Activated CD4-positive, alpha-beta memory T cell treated with anti-CD3 and anti-CD28 coated beads for 36 hours (primary cell): ENCODE data around the gene HSCB. TPM values are rescaled to one million over a fixed set of nuclear protein-coding genes. Genes with fewer than 3 reads are reported as not detected.
"Not testable (repeated sequence)": the region's sequence is repeated elsewhere in the genome, so short reads cannot be mapped to it uniquely, and the experiment has no call there.

Experiments
- CTCF ChIA-PET: fragments of 350-600 bp; sonication (Branson Sonifier 250); formaldehyde crosslinking; loops from one replicate; lab custom pipeline; 2021; ENCODE audit warnings: antibody characterized with exemption, inconsistent platforms; lab: Charles Lee
- POLR2A ChIA-PET: fragments of 350-600 bp; sonication (Branson Sonifier 250); formaldehyde crosslinking; loops from one replicate; lab custom pipeline; 2021; ENCODE audit warnings: antibody characterized with exemption; lab: Charles Lee
- DNase-seq: peaks from one replicate; pipeline ENCODE4 v3.0.0-alpha.2; 2020
- H3K27ac Mint-ChIP-seq: one replicate; pipeline ENCODE4 v1.8.0; 2021; ENCODE audit warnings: mixed read lengths
- H3K27me3 Mint-ChIP-seq: one replicate; pipeline ENCODE4 v1.8.0; 2021; ENCODE audit warnings: mixed read lengths
- H3K36me3 Mint-ChIP-seq: one replicate; pipeline ENCODE4 v1.8.0; 2021; ENCODE audit warnings: mixed read lengths
- H3K4me1 Mint-ChIP-seq: one replicate; pipeline ENCODE4 v1.8.0; 2021; ENCODE audit warnings: low read depth, mixed read lengths
- H3K4me3 Mint-ChIP-seq: one replicate; pipeline ENCODE4 v1.8.0; 2021; ENCODE audit warnings: mild to moderate bottlenecking, mixed read lengths
- H3K9me3 Mint-ChIP-seq: one replicate; pipeline ENCODE4 v1.8.0; 2021; ENCODE audit warnings: mixed read lengths
- intact Hi-C: fragments of 100-400 bp; cut with micrococcal nuclease; formaldehyde crosslinking; loops from one replicate; pipeline ENCODE4 v1.15.1; 2023
- total RNA-seq, 2 experiments: library from RNA; stranded (reverse); gene quantifications; one replicate each; pipeline ENCODE4 v1.2.3, GENCODE V29; 2021

The HSCB gene
- total RNA-seq, 2 experiments from 2014 or later = 16.5 to 18.1 TPM

- CTCF ChIA-PET = no interaction called here
- peaks cover 25% of the 10 kb centered on the region for H3K36me3 Mint-ChIP-seq
- peaks cover 6% of the 10 kb centered on the region for H3K4me1 Mint-ChIP-seq
- no peak for DNase-seq
- no peak overlapping the region for H3K27ac Mint-ChIP-seq
- intact Hi-C loops = no loop called here
- no peaks in the 10 kb centered on the region for H3K27me3 Mint-ChIP-seq
- POLR2A ChIA-PET = no interaction called here
- no peak overlapping the region for H3K4me3 Mint-ChIP-seq
- no peaks in the 10 kb centered on the region for H3K9me3 Mint-ChIP-seq
Measured at GRCh38 chr22:28716686-28717085, 25.2 kb upstream of the HSCB start.

GRCh38 chr22:28718044-28718443 is 23.8 kb upstream of the HSCB start:
- Mint-ChIP-seq H3K9me3 (no peaks in the 10 kb centered on the region), H3K27ac (no peak overlapping the region), H3K4me3 (no peak overlapping the region), H3K27me3 (no peaks in the 10 kb centered on the region), H3K36me3 (peaks cover 22% of the 10 kb centered on the region), H3K4me1 (peaks cover 6% of the 10 kb centered on the region)
- ChIA-PET POLR2A (no interaction called here), CTCF (no interaction called here)
- intact Hi-C loops = no loop called here
- DNase-seq = no peak

GRCh38 chr22:28728002-28728401 is 13.8 kb upstream of the HSCB start:
- intact Hi-C loops = no loop called here
- ChIA-PET CTCF (no interaction called here), POLR2A (no interaction called here)
- Mint-ChIP-seq H3K4me1 (no peaks in the 10 kb centered on the region), H3K27me3 (no peaks in the 10 kb centered on the region), H3K36me3 (peaks cover 22% of the 10 kb centered on the region), H3K9me3 (no peaks in the 10 kb centered on the region), H3K4me3 (no peak overlapping the region), H3K27ac (no peak overlapping the region)
- DNase-seq = no peak

- DNase-seq = no peak
- intact Hi-C loops = no loop called here
- CTCF ChIA-PET = no interaction called here
- POLR2A ChIA-PET = interaction anchor here (0.6 kb wide), 1 partner anchor 13 kb away, joined by 3 read pairs; the partner anchor contains the start of genes CHEK2 and HSCB
- H3K4me3 Mint-ChIP-seq = no peak overlapping the region
- H3K9me3 Mint-ChIP-seq = no peaks in the 10 kb centered on the region
- H3K36me3 Mint-ChIP-seq = peaks cover 23% of the 10 kb centered on the region
- H3K4me1 Mint-ChIP-seq = no peaks in the 10 kb centered on the region
- H3K27ac Mint-ChIP-seq = no peak overlapping the region
- H3K27me3 Mint-ChIP-seq = no peaks in the 10 kb centered on the region
Measured at GRCh38 chr22:28728621-28729313, 13.1 kb upstream of the HSCB start.

- ChIA-PET POLR2A (no interaction called here), CTCF (no interaction called here)
- peaks cover 18% of the 10 kb centered on the region for H3K36me3 Mint-ChIP-seq
- H3K27ac Mint-ChIP-seq = no peak overlapping the region
- H3K4me3 Mint-ChIP-seq = no peak overlapping the region
- no peaks in the 10 kb centered on the region for H3K4me1 Mint-ChIP-seq
- H3K27me3 Mint-ChIP-seq = no peaks in the 10 kb centered on the region
- intact Hi-C loops = no loop called here
- no peak for DNase-seq
- no peaks in the 10 kb centered on the region for H3K9me3 Mint-ChIP-seq
Measured at GRCh38 chr22:28730179-28730578, 11.7 kb upstream of the HSCB start.

- ChIA-PET CTCF (no interaction called here), POLR2A (no interaction called here)
- H3K4me3 Mint-ChIP-seq = no peak overlapping the region
- H3K27ac Mint-ChIP-seq = no peak overlapping the region
- peaks cover 6% of the 10 kb centered on the region for H3K4me1 Mint-ChIP-seq
- no peaks in the 10 kb centered on the region for H3K9me3 Mint-ChIP-seq
- no peak for DNase-seq
- peaks cover 10% of the 10 kb centered on the region for H3K36me3 Mint-ChIP-seq
- intact Hi-C loops = no loop called here
- H3K27me3 Mint-ChIP-seq = no peaks in the 10 kb centered on the region
Measured at GRCh38 chr22:28734393-28734792, 7.4 kb upstream of the HSCB start.

- H3K4me1 Mint-ChIP-seq = peaks cover 15% of the 10 kb centered on the region
- intact Hi-C loops = no loop called here
- peaks cover 10% of the 10 kb centered on the region for H3K36me3 Mint-ChIP-seq
- H3K27me3 Mint-ChIP-seq = no peaks in the 10 kb centered on the region
- no peak overlapping the region for H3K4me3 Mint-ChIP-seq
- DNase-seq = no peak
- H3K27ac Mint-ChIP-seq = no peak overlapping the region
- no peaks in the 10 kb centered on the region for H3K9me3 Mint-ChIP-seq
- POLR2A ChIA-PET = no interaction called here
- CTCF ChIA-PET = interaction anchor here (1.6 kb wide), 1 partner anchor 37 kb away, joined by 4 read pairs; the partner anchor contains the start of gene CCDC117
Measured at GRCh38 chr22:28736301-28737155, 5.3 kb upstream of the HSCB start.

GRCh38 chr22:28737701-28738100 is 4.1 kb upstream of the HSCB start:
- DNase-seq = no peak
- H3K27me3 Mint-ChIP-seq = no peaks in the 10 kb centered on the region
- peaks cover 9% of the 10 kb centered on the region for H3K36me3 Mint-ChIP-seq
- ChIA-PET CTCF (interaction anchor here (1.6 kb wide), 1 partner anchor 35 kb away, joined by 4 read pairs; the partner anchor contains the start of gene CCDC117), POLR2A (no interaction called here)
- H3K27ac Mint-ChIP-seq = no peak overlapping the region
- intact Hi-C loops = no loop called here
- no peaks in the 10 kb centered on the region for H3K9me3 Mint-ChIP-seq
- no peak overlapping the region for H3K4me3 Mint-ChIP-seq
- peaks cover 19% of the 10 kb centered on the region for H3K4me1 Mint-ChIP-seq

- H3K36me3 Mint-ChIP-seq, H3K27ac Mint-ChIP-seq, H3K9me3 Mint-ChIP-seq, intact Hi-C loops, CTCF ChIA-PET, POLR2A ChIA-PET, H3K27me3 Mint-ChIP-seq, DNase-seq, H3K4me3 Mint-ChIP-seq: not testable (repeated sequence)
- peaks cover 31% of the 10 kb centered on the region for H3K4me1 Mint-ChIP-seq
Measured at GRCh38 chr22:28738876-28739275, 3.0 kb upstream of the HSCB start.

- Mint-ChIP-seq H3K27me3 (no peaks in the 10 kb centered on the region), H3K4me3 (peak overlapping the region; percentile 87), H3K9me3 (no peaks in the 10 kb centered on the region), H3K4me1 (peaks cover 31% of the 10 kb centered on the region), H3K36me3 (peaks cover 24% of the 10 kb centered on the region), H3K27ac (peak overlapping the region; percentile 84)
- ChIA-PET CTCF (interaction anchor here (0.8 kb wide), 1 partner anchor 31 kb away, joined by 4 read pairs; the partner anchor contains the start of gene CCDC117), POLR2A (interaction anchor here (1.2 to 1.7 kb wide), 4 partner anchors 13 to 73 kb away, joined by 3 to 21 read pairs (median 4); partner anchors contain the start of gene XBP1)
- intact Hi-C loops = loop anchor here (1.0 to 5.0 kb wide), 4 partner anchors 69 to 1026 kb away; partner anchors contain the start of genes PITPNB, UQCR10 and ZMAT5
- DNase-seq = no peak
Measured at GRCh38 chr22:28741200-28741784, 547 bp upstream of the HSCB start.

GRCh38 chr22:28742562-28742962 is 723 bp downstream of the HSCB start:
- Mint-ChIP-seq H3K36me3 (peaks cover 30% of the 10 kb centered on the region), H3K4me3 (peak overlapping the region; percentile 87), H3K9me3 (no peaks in the 10 kb centered on the region), H3K27ac (peak overlapping the region; percentile 84), H3K27me3 (no peaks in the 10 kb centered on the region), H3K4me1 (peaks cover 31% of the 10 kb centered on the region)
- ChIA-PET POLR2A (interaction anchor here (1.2 to 1.7 kb wide), 3 partner anchors 14 to 31 kb away, joined by 3 to 4 read pairs (median 3); no protein-coding TSS in a partner anchor), CTCF (no interaction called here)
- intact Hi-C loops = loop anchor here (1.0 to 5.0 kb wide), 7 partner anchors 31 to 1025 kb away; partner anchors contain the start of genes EWSR1, UQCR10, ZMAT5 and ZNRF3
- no peak for DNase-seq

- H3K27me3 Mint-ChIP-seq = no peaks in the 10 kb centered on the region
- peak overlapping the region; percentile 1 for H3K27ac Mint-ChIP-seq
Measured at GRCh38 chr22:28743852-28744251, 2.0 kb downstream of the HSCB start.

More at GRCh38 chr22:28743852-28744251, 2.0 kb downstream of the HSCB start:
- DNase-seq = no peak
- H3K4me3 Mint-ChIP-seq = peak overlapping the region; percentile 87
- intact Hi-C loops = loop anchor here (5.0 kb wide), 3 partner anchors 68 to 1023 kb away; partner anchors contain the start of genes UQCR10 and ZMAT5
- no peaks in the 10 kb centered on the region for H3K9me3 Mint-ChIP-seq
- POLR2A ChIA-PET = no interaction called here
- H3K4me1 Mint-ChIP-seq = peaks cover 26% of the 10 kb centered on the region
- CTCF ChIA-PET = no interaction called here
- H3K36me3 Mint-ChIP-seq = peaks cover 30% of the 10 kb centered on the region
